ENCODE data around the gene CYB5A. TPM values are rescaled to one million over a fixed set of nuclear protein-coding genes. Genes with fewer than 3 reads are reported as not detected.

The CYB5A gene
- total RNA-seq, 1 donor from 2014 or later = 15.3 TPM

GRCh38 chr18:74243127-74243526, 48.6 kb downstream of the CYB5A start:
- DNase-seq = no peak

- DNase-seq = no peak
These were observed 49.2 kb downstream of the CYB5A start for GRCh38 chr18:74242438-74243096.

- DNase-seq = no peak
These were observed 49.8 kb downstream of the CYB5A start for GRCh38 chr18:74241970-74242369.

- DNase-seq = no peak
These were observed 50.3 kb downstream of the CYB5A start for GRCh38 chr18:74241426-74241825.

- DNase-seq = no peak
These were observed 52.2 kb downstream of the CYB5A start for GRCh38 chr18:74239567-74239966.

- DNase-seq = no peak
These were observed 57.2 kb downstream of the CYB5A start for GRCh38 chr18:74234326-74235171.

- no peak for DNase-seq
These were observed 57.8 kb downstream of the CYB5A start for GRCh38 chr18:74233933-74234325.

GRCh38 chr18:74230922-74231714, 60.6 kb downstream of the CYB5A start:
- DNase-seq = no peak

GRCh38 chr18:74229891-74230290, 61.9 kb downstream of the CYB5A start:
- no peak for DNase-seq

- DNase-seq = no peak
These were observed 62.8 kb downstream of the CYB5A start for GRCh38 chr18:74229005-74229404.

- DNase-seq = no peak
These were observed 63.5 kb downstream of the CYB5A start for GRCh38 chr18:74228312-74228711.

GRCh38 chr18:74226666-74227065, 65.1 kb downstream of the CYB5A start:
- DNase-seq = no peak

GRCh38 chr18:74226156-74226555, 65.6 kb downstream of the CYB5A start:
- no peak for DNase-seq

GRCh38 chr18:74225193-74225840, 66.4 kb downstream of the CYB5A start:
- no peak for DNase-seq

- no peak for DNase-seq
These were observed 68.9 kb downstream of the CYB5A start for GRCh38 chr18:74222710-74223494.

GRCh38 chr18:74221081-74221480, 70.7 kb downstream of the CYB5A start:
- DNase-seq = no peak

- DNase-seq = no peak
These were observed 72.7 kb downstream of the CYB5A start for GRCh38 chr18:74219056-74219455.

- no peak for DNase-seq
These were observed 74.2 kb downstream of the CYB5A start for GRCh38 chr18:74217476-74218143.

GRCh38 chr18:74216661-74217110, 75.1 kb downstream of the CYB5A start:
- no peak for DNase-seq

- DNase-seq = no peak
These were observed 75.9 kb downstream of the CYB5A start for GRCh38 chr18:74215863-74216262.

- DNase-seq = no peak
These were observed 78.3 kb downstream of the CYB5A start for GRCh38 chr18:74213429-74213828.
